ENCODE data around the gene FOXB1. TPM values are rescaled to one million over a fixed set of nuclear protein-coding genes. Genes with fewer than 3 reads are reported as not detected.

The FOXB1 gene
- total and polyA plus RNA-seq, 2 of the 13 experiments (the other 11 are each of a cell fraction or from before 2014, with no cell fraction given): not detected

DNA sequence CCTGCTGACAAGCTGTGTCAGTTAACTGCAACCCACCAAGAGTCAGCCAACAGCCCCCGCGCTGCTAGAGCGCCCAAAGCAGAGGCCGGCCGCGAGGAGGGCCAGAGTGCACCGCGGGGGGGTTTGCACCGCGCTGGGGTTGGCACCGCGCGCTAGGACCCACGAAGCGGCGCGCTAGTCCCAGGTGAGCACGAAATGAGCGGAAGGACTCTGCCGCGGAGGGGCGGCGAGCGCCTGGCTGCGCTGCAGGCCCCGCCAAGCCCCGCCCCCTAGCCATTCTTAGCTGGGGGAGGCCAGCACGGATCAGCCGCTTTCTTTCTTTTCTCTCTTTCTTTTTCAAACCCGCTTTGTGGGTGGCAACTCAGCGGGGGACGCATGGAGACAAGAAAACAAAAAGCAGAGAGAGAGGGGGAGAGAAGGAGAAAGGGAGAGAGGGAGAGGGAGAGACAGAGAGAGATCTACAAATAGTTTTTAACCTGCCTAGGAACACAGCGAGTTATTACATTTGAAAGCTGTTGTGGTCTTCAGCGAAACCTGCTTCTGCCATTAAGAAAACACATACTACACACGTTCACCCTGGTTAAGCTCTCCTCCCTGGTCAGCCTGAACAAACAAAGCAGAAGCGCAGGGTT lies 6.9 kb upstream of the FOXB1 start (continued):
- no peak for TF ChIP-seq HNF1A (IDR thresholded peaks at IDR 0.05; ENCODE audit: low read depth)
- 0 out of 2 replicates have a peak, but pooled peaks have one; percentile 14 for TF ChIP-seq HNF1A (CRISPR knock-in tag; IDR thresholded peaks at IDR 0.05; ENCODE audit: borderline replicate concordance)
- no peak for TF ChIP-seq CCDC6 (CRISPR knock-in tag; IDR thresholded peaks at IDR 0.05)
- TF ChIP-seq ZNF800 (CRISPR knock-in tag; IDR thresholded peaks at IDR 0.05): peak; percentile 29; the same call in 1 of the 2 replicates
- TF ChIP-seq, protein P1, sequence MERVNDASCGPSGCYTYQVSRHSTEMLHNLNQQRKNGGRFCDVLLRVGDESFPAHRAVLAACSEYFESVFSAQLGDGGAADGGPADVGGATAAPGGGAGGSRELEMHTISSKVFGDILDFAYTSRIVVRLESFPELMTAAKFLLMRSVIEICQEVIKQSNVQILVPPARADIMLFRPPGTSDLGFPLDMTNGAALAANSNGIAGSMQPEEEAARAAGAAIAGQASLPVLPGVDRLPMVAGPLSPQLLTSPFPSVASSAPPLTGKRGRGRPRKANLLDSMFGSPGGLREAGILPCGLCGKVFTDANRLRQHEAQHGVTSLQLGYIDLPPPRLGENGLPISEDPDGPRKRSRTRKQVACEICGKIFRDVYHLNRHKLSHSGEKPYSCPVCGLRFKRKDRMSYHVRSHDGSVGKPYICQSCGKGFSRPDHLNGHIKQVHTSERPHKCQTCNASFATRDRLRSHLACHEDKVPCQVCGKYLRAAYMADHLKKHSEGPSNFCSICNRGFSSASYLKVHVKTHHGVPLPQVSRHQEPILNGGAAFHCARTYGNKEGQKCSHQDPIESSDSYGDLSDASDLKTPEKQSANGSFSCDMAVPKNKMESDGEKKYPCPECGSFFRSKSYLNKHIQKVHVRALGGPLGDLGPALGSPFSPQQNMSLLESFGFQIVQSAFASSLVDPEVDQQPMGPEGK (CRISPR knock-in tag; IDR thresholded peaks at IDR 0.05): peak; percentile 52
- TF ChIP-seq XRCC5 (optimal IDR thresholded peaks at IDR 0.05; ENCODE audit: low read length): peak; percentile 21
- TF ChIP-seq, protein P2, sequence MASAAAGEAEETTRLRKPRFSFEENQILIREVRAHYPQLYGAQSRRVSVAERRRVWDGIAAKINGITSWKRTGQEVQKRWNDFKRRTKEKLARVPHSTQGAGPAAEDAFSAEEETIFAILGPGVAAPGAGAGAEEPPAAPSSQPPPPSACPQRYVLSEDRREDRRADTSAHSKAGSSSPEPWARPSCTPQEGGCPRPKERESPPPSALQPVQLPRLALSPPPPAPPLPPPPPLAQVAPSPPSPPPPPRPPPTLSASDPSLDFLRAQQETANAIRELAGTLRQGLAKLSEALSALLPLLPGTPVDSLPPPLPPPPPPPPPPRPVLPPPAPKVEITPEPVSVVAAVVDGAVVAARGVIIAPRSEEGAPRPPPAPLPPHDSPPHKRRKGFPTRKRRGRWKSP (CRISPR knock-in tag; IDR thresholded peaks at IDR 0.05): peak; percentile 94
- TF ChIP-seq ZNF709 (CRISPR knock-in tag; IDR thresholded peaks at IDR 0.05): no peak
